Measurements from ENCODE around the gene LGR4. TPM values are rescaled to one million over a fixed set of nuclear protein-coding genes. Genes with fewer than 3 reads are reported as not detected.

The LGR4 gene
- total RNA-seq, 1 experiment from 2014 or later = 7.1 TPM

- TF ChIP-seq CTCF (IDR thresholded peaks at IDR 0.05 in 2 of 3, conservative IDR thresholded peaks at IDR 0.05 in 1 of 3; ENCODE audit: borderline replicate concordance in 1 of 3, insufficient read depth in 1 of 3, low read depth in 2 of 3, low read length in 2 of 3) = no peak
Measured at GRCh38 chr11:27387362-27387761, 85.2 kb downstream of the LGR4 start (continued).

GRCh38 chr11:27386181-27386845 lies 86.3 kb downstream of the LGR4 start:
- Histone ChIP-seq H3K9me2 (ENCODE audit: insufficient read depth) (0 out of 2 replicates have a peak, but pooled peaks cover 2% of the 10 kb centered on the region), H3K27ac (ENCODE audit: low read depth, low read length) (no peak overlapping the region), H3K27me3 (ENCODE audit: insufficient read depth, low read length) (no peaks in the 10 kb centered on the region), H3K36me3 (ENCODE audit: control insufficient read depth in 1 of 2, insufficient read depth in 2 of 2, low read length in 2 of 2) (no peaks in the 10 kb centered on the region), H3K4me2 (ENCODE audit: low read length) (no peak overlapping the region), H3K9me3 (ENCODE audit: control insufficient read depth in 1 of 2, insufficient read depth in 1 of 2, low read depth in 1 of 2, low read length in 2 of 2) (no peaks in the 10 kb centered on the region), H3K4me1 (ENCODE audit: control insufficient read depth in 1 of 2, insufficient read depth in 2 of 2, low read length in 2 of 2) (peaks cover 7 to 8% of the 10 kb centered on the region in 2 experiments), H3K79me2 (ENCODE audit: insufficient read depth, low read length) (no peaks in the 10 kb centered on the region), H4K20me1 (ENCODE audit: insufficient read depth) (no peaks in the 10 kb centered on the region), H2AFZ (ENCODE audit: low read depth, low read length, poor library complexity, severe bottlenecking) (no peak overlapping the region), H3K9ac (ENCODE audit: low read length) (no peak overlapping the region), H3K4me3 (replicated peaks in 1 of 2; ENCODE audit: low read depth in 1 of 2, low read length in 2 of 2) (no peak overlapping the region)
- intact Hi-C loops (cut with micrococcal nuclease) = no loop called here
- TF ChIP-seq ZBTB33 (IDR thresholded peaks at IDR 0.05; ENCODE audit: extremely low read depth, insufficient replicate concordance, low read length) (no peak), ZNF274 (IDR thresholded peaks at IDR 0.05; ENCODE audit: low read depth, low read length) (no peak), EZH2 (IDR thresholded peaks at IDR 0.05) (no peak), CEBPB (IDR thresholded peaks at IDR 0.05; ENCODE audit: low read depth) (no peak), REST (IDR thresholded peaks at IDR 0.05; ENCODE audit: low read depth) (no peak), YY1 (IDR thresholded peaks at IDR 0.05; ENCODE audit: extremely low read depth, insufficient replicate concordance, low read depth, low read length) (no peak), JUND (IDR thresholded peaks at IDR 0.05) (no peak), CBX3 (IDR thresholded peaks at IDR 0.05; ENCODE audit: low read depth) (no peak), MAX (IDR thresholded peaks at IDR 0.05) (no peak), EGR1 (IDR thresholded peaks at IDR 0.05; ENCODE audit: low read depth) (no peak), SP1 (IDR thresholded peaks at IDR 0.05; ENCODE audit: low read depth) (no peak), FOSL1 (IDR thresholded peaks at IDR 0.05; ENCODE audit: low read depth) (no peak), RAD21 (IDR thresholded peaks at IDR 0.05; ENCODE audit: low read depth) (no peak), CTCF (IDR thresholded peaks at IDR 0.05 in 2 of 3, conservative IDR thresholded peaks at IDR 0.05 in 1 of 3; ENCODE audit: borderline replicate concordance in 1 of 3, insufficient read depth in 1 of 3, low read depth in 2 of 3, low read length in 2 of 3) (no peak)
- no TSS peak for BruUV-seq (replicated peaks)
- CTCF ChIA-PET = no interaction called here
- DNase-seq (ENCODE audit: low read depth, low spot score) (no peak), ATAC-seq (no peak)
- RAD21 ChIA-PET (ENCODE audit: low non-redundant PET in 1 of 2, low total read pairs in 2 of 2, uncharacterized antibody in 2 of 2, unreplicated experiment in 2 of 2) = no interaction called here
- POLR2A ChIA-PET = no interaction called here
